ENCODE results near the gene SPACA9.

SPACA9 gene

DNA sequence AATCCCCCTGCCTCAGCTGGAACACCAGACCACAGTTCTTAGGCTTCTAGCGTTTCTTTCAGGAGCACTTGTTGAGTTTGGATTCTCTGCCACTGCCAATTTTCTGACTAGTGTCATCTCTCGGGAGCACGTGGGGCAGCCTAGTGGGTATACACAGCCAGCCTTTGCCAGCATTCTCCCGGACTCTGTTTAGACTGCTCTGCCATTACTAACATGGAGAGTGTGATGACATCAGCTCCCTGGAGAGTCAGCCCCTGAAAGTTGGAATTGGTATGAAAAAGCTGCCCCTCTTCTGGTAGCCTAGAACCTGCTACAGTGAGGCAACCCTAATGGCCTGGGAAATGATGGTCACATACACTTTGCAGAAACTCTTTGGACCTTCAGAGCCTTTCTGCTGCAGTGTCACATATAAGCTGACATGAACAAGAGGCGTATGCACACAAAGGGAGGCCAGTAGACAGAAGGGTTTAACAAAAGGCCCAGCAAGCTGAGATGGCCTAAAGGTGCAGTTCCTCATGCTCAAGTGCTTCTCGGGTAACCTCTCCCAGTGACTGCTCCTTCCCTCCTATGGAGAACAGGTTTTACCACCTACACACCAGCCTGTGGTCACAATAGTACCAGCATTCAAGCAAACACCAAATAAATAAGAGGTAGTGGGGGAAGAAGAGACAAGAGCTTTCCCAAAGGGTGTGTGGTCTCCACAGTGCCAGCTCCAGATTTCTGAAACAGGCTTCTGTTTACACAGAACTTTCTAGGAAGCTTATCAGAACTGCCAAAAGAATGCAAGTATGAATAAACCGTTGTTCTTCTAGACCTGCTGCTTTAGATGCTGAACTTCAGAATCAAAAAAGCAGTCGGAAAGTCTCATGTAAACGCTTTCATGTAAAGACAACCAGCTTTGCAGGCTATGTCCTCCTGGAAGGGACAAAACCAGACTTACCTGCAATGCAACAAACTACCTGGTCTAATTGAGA is 16.5 kb downstream of the SPACA9 start:
- no peak for DNase-seq

DNA sequence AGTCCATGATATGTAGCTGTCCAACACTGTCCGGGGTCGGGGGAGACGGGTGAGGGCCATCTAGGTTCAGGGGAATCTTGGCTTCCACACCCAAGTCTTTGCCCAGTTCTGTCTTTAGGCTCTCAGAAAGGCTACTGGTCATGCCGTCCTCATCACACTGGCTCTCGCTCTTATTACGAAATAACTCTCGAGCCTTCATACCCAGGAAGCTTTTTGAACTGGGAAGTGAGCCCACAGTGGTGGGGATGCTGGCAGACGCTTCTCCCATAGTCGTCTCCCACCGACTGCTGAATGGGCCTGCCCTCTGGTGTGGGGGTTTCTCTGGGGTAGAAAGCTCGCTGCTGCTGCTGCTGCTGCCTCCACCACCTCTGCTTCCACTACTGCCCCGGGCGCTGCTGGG is 17.6 kb downstream of the SPACA9 start:
- DNase-seq = no peak

DNA sequence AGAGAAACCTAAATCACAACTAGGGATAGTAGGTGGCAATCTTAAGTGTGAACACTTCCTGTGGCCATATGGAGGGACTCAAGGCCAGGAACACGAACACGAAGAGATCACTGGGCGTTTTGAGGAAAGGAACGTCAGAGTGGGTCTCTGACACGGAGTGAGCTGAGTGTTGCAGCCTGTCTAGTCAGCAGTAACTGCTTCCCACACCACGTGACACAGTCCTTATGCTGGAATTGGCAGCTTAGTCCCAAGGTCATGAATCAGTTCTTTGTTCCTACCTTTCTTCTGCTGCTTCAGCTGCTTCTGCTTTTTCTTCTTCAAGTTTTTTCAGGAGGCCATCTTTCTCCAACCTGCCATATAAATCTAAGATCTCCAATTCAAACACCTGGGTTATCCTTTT is 18.2 kb downstream of the SPACA9 start:
- DNase-seq = no peak

DNA sequence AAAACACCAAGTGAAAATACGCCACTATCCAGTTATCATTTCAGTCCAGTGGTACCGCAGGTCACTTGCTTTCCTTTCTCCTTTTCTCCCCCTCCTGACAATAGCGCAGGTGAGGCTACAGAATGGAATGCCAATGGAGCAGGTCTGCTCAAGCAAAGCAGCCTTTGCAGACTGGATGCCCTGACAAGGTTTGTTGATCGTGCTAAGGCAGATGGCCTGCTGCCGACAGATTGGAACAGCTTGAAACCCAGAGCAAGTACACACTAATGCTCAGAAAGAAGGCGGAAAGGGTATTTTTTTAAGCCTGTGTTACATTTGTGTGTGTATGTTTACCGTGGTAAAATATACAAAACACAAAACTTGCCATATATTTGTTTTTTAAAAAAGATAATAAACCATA is 19.4 kb downstream of the SPACA9 start:
- DNase-seq = no peak

DNA sequence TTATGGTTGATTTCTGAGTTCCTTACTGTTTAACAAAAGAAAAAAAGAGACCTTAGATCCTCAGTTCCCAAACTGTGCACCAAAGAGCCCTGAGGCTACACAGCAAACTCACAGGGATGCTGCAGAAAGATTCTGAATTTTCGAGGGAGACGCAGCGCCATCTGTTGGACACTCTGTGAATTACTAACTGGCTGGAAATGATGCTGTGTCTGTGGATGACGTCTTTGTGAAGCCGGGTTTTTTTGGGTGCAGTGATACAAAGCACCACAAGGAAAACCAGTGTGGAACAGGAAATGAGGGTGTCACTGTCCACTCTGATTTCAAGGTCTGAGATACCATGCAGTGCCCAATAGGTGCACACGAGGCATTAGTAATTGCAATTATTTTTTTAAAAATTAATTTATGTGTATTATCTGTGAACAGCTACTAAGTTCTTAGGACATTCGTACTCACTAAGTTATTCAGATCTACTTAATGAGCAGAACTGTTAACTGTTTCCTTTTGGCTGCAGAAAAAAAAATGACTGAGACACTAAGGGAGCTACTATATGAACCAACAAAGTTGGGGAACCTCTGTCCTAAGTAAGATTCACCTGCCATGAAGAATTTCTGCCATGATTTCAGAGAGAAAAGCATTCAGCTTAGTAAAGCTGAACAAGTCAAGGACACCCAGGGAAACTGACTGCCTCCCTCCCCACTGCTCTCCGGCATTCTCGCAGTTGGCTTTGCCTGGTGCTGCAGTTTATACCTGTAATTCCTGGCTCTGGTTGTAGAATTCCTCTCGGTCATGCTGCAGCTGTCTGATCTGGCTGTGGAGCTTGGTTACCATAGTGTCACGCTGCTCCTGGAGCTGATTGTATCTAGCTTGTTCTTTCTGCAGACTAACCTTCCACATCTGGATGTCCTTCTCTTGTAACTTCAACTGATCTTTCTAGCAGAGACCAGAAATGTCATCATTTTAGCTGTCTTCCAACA is 23.4 kb downstream of the SPACA9 start:
- DNase-seq = peak; percentile 85

DNA sequence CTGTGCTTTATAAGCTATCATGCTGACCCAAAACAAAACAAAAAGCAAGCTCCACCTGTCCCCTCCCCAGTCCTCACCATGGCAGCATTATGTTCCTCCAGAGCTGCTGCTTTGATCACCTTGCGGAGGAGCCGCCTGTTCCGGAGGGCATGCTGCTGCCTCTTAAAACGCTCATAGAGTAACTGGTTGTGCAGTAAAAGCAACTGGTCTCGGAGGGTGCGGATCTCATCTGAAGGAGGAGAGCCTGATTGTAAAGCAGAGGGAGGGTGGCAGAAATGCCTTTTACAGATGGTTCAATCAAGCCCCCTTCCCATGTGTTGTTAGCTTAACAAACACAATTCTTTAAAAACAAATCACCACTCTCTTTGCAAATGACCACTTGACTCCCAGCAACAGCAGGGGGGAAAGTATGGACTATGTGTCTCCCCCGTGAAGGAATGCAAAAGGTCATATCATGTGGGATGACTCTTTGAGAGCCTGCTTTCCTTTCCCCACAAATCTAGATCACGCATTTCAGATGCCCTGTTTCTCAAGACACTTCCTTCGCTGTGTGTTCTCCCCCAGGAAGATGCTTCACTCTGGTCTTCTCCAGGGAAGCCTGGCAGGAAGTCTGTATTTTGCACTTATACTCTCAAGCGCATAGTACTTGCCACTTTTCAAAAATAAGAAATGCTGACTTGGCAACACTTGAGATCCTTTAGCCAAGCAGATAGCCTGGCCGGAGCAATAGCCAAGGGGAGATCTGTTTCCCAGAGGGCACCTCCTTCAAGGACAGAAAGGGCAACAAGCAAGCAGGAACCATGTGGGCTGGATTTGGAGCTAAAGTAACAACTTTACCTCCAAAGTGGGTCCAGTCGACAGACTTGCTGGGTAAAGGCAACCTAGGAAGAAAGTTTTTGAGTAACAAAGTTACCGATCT is 25.1 kb downstream of the SPACA9 start:
- DNase-seq = no peak

DNA sequence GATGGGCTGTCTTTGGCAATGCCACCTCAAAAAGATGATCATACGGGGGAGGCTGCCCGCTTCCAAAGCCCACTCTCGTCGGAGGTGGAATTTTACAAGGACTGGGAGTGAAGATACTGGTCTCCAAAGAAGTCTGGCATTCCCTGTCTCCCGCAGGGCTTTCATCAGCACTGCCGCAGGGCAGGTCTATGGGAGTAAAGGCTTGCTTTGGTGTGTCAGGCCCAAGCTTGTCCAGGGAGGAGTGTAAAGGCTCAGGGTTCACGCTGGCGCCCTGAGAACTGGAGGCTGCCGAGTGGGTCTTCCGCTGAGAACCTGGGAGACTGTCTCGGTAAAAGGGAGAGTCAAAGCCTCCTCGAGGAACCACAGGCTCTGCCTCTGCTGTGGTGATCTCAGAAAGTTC is 27.0 kb downstream of the SPACA9 start:
- no peak for DNase-seq

DNA sequence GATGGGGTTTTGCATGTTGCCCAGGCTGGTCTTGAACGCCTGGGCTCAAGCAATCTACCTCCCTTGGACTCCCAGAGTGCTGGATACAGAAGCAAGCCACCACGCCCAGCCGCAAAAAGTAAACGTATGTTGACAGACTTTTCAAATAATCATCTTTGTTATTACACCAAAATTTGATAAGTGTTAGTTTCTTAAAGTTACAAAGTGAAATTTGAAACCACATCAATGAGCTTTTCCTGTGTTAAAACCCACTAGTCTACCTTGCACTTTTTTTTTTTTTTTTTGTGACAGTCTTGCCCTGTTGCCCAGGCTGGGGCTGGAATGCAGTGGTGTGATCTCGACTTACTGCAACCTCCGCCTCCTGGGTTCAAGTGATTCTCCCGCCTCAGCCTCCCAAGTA is 29.9 kb downstream of the SPACA9 start:
- no peak for DNase-seq

DNA sequence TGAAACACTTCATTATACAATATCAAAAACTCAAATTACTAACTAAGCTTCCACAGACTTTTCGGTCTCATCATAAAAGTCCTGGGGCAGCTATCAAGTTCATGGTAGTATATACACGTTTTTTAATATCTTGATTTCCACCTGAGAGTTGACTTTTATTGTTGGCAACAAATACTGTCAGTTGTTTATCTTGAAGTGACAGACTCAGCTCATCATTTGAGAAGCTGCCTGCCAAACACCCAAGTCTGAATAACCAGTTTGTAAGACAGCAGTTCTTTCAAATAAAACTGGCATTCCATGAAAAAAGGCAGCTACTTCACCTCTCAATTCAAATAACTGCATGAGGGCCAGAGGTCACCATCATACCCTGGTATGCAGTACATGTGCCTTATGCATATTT is 30.6 kb downstream of the SPACA9 start:
- DNase-seq = no peak

DNA sequence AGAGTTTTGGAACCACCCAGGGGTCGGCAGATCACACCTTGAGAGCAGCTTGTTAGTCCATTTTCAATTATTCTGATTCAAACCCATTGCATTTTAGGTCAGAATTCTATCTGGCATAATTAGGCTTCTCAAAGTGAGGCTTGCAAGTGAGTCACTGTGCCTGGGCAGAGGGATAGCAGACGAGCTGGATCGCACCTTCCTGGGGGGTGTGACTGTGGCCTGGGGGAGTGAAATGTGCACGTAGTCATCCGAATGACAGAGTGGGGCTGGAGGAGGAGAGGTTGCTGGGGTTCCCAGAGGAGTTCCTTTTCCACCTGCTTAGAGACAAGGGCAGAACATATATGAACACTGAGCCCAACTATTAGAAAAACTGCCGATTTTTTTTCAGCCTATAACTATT is 31.7 kb downstream of the SPACA9 start:
- DNase-seq = no peak

DNA sequence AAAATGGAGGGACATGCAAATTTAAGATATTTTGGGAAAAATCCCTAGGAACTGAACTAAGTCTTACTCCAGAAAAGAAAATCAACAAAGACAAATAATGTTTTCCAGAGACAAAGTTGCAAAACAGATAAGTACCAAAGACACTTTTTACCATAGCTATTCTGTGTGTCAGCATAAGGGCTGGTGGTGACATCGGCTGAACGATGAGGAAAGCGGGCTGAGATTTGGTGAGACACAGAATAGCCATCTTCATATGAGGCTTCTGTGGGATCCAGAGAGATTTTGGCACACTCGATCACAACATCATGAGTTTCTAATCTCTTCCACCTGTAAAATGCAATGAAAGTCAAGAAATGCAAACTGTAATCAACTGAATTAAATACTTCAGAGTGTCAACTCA is 33.4 kb downstream of the SPACA9 start:
- no peak for DNase-seq

DNA sequence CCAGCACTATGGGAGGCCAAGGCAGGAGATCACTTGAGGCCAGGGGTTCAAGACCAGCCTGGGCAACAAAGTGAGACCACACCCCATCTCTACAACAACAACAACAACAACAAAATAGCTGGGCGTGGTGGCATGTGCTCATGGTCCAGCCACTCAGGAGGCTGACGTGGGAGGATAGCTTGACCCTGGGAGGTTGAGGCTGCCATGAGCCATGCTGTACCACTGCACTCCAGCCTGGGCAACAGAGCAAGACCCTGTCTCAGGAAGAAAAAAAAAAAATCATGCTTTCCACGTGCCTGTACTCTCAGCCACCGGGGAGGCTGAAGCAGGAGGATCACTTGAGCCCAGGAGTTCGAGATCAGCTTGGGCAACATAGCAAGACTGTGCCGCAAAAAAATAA is 36.2 kb downstream of the SPACA9 start:
- no peak for DNase-seq

DNA sequence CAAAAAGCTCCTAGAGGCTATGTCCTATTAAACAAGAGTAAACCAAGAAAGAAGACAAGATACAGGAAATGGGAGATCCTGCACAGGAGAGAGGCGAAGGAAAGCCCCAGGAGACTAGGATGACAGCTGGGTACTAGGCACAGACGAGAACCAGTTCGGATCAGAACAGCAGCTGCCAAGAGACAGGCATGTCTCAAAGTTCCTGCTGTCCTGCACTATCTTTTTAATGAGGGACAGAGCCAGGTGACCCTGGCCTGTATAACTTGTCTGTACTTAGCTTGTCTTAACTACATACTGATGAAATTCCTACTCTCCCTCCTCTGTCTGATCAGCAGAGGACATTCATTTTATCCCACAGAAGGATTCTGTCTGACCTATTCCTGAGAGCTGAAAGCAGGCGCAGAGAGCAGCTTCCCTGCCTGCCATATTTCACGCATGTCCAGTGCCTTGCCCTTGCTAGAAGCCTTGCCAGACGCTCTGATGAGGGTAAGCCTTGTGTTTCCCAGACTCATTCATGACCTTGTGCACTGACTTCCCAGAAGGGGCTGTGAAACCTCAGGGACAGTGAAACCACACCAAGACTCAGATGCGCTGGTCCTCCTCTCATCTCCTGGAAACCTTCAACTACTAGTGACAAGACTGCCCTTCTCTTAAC is 41.0 kb downstream of the SPACA9 start:
- DNase-seq = no peak

DNA sequence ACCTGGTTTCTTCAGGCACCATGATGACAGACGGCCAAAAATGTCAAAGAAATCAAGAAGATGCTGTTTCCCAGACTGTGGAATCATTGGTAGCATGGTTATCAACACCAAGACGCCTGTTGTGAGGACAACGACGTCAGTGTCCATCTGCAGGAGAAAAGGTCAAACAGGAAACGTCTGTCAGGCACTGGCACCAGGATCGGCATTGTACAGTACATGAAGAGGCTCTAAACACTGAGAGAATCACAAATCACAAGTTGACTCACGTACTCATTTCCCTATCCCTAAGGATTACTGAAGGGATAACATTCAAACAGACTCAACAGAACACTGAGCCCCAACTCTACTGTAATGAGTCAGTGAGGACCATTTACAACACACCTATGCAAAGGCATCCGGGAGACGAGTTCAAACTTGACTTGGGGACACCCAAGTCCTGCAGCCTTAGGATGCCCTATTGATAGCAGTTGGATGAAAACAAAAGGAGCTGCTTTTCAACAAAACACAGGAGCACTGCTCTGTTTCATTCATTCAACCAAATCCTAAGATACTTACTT is 44.7 kb downstream of the SPACA9 start:
- DNase-seq = no peak

DNA sequence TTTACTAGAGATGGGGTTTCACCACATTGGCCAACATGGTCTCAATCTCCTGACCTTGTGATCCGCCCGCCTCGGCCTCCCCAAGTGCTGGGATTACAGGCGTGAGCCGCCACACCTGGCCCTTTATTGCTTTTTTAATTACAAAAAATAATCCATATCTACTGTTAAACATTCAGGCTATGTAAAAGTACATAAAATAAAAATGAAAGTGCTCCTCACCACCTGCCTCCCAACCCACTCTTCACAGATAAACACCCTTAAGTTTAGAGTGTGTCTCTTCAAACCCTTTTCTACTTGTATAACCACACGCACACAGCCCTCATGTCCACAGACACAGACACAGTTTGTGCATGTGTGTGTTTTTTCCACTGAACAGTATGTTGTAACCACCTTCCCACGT is 49.0 kb downstream of the SPACA9 start:
- DNase-seq = no peak

DNA sequence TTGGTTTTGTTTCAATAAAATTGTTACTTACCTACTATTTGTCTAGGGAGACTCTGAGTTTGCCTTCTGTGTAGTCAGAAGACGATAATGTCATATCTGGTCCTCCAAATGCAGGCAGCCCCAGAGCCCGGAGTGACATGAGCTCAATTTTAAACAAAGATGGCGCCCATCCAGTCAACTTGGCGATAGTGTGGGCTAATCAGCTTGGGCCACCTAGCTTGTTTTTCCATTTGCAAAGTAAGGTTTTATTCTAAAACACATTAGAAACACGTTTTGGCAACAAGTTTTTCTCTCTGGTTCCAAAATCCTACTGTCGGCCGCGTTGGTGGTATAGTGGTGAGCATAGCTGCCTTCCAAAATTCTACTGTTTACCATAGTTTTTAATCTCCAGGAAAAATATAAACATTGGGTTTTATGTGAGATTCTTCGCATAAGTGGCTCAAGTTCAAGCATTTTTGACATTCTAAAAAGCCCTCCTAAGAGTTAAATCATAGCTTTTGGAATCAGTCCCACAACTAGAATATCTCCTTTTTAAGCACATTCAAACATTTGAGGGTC is 52.6 kb downstream of the SPACA9 start:
- DNase-seq = no peak

DNA sequence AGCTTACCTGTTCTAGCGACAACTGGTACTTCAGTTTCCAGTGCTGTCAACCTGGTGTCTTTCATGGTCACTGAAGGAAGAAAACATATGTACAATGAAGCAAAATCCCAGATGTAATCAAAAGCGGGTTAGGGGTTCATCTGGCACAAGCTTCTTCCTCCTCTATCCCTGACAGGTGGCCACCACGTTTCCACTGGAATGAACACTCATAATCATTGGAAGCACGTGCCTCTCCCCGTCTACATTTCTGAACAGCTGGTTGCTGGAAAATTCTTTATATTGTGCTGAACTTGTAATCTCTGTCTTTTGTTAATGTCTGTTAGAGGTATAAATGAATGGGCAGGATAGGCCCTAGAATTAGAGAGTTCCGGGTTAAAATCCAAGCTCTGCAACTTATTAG is 56.3 kb downstream of the SPACA9 start:
- no peak for DNase-seq

DNA sequence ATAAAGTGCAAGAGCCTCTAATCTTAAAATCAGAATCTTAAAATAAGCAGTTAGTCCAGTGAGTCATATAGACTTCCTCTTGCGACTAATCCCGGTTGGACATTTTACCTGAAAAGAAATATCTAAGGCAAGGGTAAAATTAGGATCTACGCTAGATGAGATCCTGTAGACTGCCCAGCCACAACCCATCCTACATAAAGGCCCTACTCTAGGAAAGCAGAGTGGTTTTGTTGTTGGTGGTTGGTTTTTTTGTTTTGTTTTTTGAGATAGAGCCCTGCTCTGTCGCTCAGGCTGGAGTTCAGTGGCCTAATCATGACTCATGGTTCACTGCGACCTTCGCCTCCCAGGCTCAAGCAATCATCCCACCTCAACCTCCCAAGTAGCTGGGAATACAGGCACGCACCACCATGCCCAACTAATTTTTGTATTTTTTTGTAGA is 58.8 kb downstream of the SPACA9 start:
- DNase-seq = no peak

DNA sequence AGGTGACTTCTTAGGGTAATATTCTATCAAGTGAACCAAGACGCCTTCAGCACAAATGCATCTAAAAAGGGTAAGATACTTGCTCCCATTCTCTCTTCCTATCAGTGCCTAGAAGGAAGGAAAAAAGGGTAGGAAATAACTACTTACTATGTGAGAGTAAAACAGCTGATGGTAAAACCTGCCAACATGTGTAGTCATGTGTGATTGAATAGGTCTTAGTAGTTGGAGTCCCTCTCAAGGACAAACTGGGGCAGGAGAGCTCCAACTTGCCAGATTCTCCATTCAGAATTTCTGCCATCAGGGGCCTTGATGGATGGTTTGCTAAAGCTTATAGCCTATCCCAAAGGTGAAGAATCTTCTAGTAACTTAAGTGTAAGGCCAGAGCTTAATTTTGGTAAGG is 60.5 kb downstream of the SPACA9 start:
- no peak for DNase-seq

Measured in stimulated activated CD8-positive, alpha-beta memory T cell treated with anti-CD3 and anti-CD28 coated beads, Interleukin-4, amount 100 ng/mL, for 48 hours (primary cell).